ENCODE data around the gene CCDC142. TPM values are rescaled to one million over a fixed set of nuclear protein-coding genes. Genes with fewer than 3 reads are reported as not detected.

Gene CCDC142
- total and polyA plus RNA-seq, 9 of the 15 experiments (the other 6 are each of a cell fraction or from before 2014, with no cell fraction given), result 0.55 to 11.7 (median 7.2) TPM

GRCh38 chr2:74502720-74503505, 20.1 kb upstream of the CCDC142 start (continued):
- TF ChIP-seq SREBF1 (IDR thresholded peaks at IDR 0.05; ENCODE audit: borderline replicate concordance, low read depth, low read length) (no peak), ZBTB40 (IDR thresholded peaks at IDR 0.05) (peak; percentile 33; the same call in 1 of the 2 replicates), ZBTB40 (CRISPR knock-in tag; IDR thresholded peaks at IDR 0.05) (no peak), HMG20B (CRISPR knock-in tag; IDR thresholded peaks at IDR 0.05) (no peak), PHB2 (IDR thresholded peaks at IDR 0.05; ENCODE audit: low read depth) (no peak), STAT6 (CRISPR knock-in tag; IDR thresholded peaks at IDR 0.05) (no peak), MYBL2 (IDR thresholded peaks at IDR 0.05; ENCODE audit: low read depth) (no peak), MYBL2 (CRISPR knock-in tag; IDR thresholded peaks at IDR 0.05; ENCODE audit: borderline replicate concordance) (no peak), GATA2 (CRISPR knock-in tag; IDR thresholded peaks at IDR 0.05) (no peak), DPF2 (IDR thresholded peaks at IDR 0.05) (peak; percentile 67; the same call in 1 of the 2 replicates)
- TF ChIP-seq, protein P1, sequence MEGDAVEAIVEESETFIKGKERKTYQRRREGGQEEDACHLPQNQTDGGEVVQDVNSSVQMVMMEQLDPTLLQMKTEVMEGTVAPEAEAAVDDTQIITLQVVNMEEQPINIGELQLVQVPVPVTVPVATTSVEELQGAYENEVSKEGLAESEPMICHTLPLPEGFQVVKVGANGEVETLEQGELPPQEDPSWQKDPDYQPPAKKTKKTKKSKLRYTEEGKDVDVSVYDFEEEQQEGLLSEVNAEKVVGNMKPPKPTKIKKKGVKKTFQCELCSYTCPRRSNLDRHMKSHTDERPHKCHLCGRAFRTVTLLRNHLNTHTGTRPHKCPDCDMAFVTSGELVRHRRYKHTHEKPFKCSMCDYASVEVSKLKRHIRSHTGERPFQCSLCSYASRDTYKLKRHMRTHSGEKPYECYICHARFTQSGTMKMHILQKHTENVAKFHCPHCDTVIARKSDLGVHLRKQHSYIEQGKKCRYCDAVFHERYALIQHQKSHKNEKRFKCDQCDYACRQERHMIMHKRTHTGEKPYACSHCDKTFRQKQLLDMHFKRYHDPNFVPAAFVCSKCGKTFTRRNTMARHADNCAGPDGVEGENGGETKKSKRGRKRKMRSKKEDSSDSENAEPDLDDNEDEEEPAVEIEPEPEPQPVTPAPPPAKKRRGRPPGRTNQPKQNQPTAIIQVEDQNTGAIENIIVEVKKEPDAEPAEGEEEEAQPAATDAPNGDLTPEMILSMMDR (IDR thresholded peaks at IDR 0.05 in 2 of 3, conservative IDR thresholded peaks at IDR 0.05 in 1 of 3; ENCODE audit: insufficient read depth in 2 of 3, low read depth in 1 of 3, low read length in 3 of 3), result peak; percentile 58 to 63 (median 62)

Data from K562 (cell line).